NCI-H524 treated with DMSO at 0.1 percent for 48 hours (cell line): ENCODE measurements around the gene ATRX.
"Not testable (repeated sequence)": the region's sequence is repeated elsewhere in the genome, so short reads cannot be mapped to it uniquely, and the experiment has no call there.

Experiments
- DNase-seq: peaks from one replicate; lab custom pipeline; 2025; lab: John Stamatoyannopoulos, UW

Gene ATRX

DNA sequence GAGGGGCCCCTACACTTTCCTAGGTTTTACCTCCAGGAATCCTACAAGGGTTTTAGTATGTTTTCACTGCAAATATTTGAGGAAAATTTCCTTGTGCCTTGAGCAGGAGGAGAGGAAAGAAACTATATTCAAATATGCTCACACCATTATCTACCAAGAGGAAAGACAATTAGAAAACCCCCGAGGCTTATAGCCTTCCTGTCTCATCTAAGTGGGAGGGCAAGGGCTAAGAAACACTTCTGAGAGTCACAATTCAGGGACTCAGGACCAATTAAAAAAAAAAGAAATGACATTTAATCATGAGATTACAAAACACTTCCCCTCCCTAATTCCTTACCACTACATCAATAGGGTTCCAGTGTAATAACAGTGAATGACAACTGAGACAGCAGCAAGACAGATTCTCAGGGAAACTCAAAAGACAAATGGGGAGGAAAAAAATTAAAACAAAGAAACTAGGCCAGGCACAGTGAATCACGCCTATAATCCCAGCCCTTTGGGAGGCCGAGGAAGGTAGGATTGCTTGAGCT lies 45.6 kb downstream of the ATRX start:
- no peak for DNase-seq

DNA sequence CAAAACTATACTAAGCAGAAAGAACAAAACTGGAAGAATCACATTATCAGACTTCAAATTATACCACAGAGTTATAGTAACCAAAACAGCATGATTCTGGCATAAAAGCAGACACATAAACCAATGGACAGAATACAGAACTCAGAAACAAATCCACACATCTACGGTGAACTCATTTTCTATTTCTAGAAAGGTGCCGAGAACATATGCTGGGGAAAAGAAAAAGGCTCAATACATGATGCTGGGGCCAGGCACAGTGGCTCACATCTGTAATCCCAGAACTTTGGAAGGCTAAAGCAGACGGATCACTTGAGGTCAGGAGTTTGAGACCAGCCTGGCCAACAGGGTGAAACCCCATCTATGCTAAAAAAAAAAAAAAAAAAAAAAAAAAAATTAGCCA lies 52.7 kb downstream of the ATRX start:
- no peak for DNase-seq

DNA sequence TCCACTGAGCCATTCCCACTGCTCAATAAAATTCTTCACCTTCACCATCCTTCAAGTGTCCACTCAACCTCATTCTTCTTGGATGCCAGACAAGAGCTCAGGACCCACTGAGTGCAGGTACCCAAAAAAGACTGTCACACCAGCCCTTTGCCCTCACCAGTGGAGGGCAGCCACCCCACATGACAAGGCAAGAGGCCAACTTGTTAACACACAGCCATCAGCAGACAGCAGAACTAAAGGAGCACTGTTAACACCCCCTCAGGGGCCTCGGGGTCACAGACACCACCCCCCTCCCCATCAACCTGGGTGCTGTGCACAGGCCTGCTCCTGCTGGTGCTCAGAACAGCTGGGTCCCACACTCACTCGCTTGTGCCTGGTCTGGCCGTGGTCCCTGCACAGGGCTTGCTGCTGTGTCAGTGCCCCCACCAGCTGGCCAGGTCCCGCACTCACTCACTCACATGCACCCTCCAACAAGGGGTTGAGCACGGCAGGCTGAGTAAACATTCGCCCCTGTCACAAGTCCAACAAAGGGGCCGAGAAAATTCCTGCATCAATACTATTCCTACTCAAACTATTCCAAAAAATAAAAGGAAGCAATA lies 54.1 kb downstream of the ATRX start:
- no peak for DNase-seq

DNA sequence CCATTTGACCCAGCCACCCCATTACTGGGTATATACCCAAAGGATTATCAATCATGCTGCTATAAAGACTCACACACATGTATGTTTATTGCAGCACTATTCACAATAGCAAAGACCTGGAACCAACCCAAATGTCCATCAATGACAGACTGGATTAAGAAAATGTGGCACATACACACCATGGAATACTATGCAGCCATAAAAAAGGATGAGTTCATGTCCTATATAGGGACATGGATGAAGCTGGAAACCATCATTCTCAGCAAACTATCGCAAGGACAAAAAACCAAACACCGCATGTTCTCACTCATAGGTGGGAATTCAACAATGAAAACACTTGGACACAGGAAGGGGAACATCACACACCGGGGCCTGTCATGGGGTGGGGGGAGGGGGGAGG lies 59.9 kb downstream of the ATRX start:
- DNase-seq = not testable (repeated sequence)

DNA sequence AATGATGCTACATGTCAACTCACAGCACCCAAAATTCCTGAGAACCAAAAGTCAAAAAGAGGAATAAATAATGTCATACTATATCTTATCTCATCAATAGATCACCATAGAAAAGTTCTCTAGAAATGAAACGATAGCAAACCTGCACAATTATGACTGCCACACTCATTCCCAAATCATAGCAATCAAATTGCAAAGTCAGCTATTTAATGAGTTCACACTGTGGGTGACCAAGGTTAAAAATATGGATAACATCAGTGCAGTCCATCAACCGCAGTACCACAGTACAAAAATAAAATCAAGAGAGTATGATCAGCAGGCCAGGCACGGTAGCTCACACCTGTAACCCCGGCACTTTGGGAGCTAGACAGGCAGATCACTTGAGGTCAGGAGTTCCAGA lies 62.3 kb downstream of the ATRX start:
- no peak for DNase-seq

DNA sequence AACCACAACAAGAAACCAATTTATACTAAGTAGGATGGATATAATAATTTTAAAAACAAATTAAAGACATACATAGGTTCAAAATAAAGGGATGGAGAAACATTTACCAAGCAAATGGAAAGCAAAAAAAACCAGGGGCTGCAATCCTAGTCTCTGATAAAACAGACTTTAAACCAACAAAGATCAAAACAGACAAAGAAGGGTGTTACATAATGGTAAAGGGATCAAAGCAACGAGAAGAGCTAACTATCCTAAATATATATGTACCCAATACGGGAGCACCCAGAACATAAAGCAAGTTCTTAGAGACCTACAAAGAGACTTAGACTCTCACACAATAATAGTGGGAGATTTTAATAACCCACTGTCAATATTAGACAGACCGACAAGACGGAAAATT lies 66.6 kb downstream of the ATRX start:
- DNase-seq = no peak

DNA sequence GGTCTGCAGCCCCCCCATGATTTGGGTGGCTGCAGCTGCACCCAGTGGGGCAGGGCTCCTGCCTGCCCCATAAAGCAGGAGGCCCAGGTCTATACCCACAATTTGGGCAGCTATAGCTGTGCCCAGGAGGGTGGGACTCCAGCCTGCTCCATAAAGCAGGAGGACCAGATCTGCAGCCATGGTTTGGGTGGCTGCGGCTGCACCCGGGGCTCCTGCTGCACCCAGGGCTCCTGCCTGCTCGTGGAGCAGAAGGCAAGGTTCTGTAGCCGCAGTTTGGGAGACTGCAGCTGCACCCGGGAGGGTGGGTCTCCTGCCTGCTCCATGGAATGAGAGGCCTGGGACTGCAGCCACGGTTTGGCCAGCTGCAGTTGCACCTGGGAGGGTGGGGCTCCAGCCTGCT lies 81.1 kb downstream of the ATRX start:
- DNase-seq = no peak

DNA sequence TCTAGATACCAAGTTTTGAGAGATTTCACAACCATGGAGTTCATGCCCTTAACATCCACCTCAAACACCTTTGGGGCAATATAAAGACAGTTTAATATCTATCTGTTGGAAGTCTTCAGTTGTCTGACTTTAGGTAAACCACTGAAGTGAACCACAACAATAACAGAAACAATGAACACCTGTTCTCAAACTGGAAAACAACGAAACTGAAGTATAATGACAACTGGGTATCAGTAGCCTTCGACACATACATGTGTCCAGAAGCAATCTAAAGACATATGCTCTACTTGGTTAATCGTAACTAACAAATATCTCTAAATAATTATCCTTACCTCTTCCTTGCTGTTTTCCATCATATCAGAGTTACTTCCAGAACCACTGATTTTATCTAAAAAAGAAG lies 87.8 kb downstream of the ATRX start:
- DNase-seq = no peak

DNA sequence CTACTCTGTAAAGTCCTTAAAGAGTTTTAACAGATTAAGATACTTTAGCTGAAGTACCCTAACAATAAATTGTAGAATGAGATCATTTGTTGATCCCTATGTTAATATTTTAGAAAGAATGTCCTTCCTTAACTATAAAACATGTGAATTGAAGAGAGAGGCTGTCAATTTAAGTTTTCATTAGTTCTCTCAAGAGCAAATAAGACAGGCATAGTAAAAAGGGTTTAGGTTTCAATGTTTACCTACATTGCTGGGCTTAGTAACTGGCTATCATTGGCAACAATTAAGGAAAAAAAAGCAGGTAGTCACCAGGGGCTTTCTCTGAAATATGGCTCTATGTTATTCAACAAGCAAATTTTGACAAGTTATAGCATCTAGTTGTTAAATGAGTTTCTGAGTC lies 91.5 kb downstream of the ATRX start:
- DNase-seq = no peak

DNA sequence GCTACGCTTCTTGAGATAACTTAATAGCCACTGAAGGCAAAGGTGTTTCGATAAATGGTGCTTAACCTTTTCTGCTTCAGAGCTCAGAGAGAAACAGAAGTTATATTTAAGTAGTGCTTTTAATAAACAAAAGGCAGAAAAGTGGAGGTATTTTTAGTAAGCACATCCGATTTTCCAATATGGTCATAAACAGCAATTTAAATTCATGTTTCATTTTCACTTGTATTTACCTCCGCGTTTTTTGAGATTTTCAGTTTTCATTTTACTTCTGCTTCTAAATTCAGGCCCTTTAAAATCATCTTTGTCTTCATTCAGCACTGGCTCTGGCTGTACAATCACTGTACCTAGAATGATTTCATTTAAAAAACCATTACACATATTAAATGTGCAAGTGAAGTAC lies 92.4 kb downstream of the ATRX start:
- DNase-seq = no peak

DNA sequence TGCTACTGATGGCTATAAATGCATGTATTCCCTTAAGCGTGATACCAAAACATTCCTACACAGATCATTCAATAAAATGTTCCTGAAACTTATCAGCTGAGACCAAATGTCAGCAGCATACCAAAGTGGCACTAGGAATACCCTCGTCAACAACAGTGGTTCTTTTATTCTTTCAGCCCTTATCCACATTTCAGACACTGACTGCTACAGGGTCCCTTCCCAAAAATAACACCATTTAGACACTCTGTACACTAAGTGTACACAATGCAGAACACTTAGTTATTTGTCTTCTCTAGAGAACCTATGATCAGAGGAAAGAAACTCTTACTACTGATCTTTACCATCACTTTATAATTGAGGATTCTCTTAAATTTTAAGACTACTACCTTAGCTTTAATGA lies 94.1 kb downstream of the ATRX start:
- no peak for DNase-seq

DNA sequence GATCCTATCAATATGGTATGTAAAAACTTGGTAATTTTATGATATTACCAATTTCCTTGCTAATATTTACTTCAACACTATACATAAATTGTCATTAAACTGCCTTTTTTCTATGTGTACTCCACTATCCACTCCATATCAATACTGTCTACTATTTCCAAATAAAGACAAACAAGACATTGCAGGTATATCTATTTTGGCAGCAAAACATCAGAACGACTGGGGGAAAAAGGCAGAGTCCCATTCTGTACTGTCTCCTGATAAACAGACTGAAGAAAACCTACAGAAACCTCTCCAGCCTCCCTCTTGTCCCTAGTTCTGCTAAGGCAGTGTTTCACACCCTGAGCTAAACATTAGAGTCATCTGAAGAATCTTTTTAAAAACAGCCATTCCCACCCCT lies 96.6 kb downstream of the ATRX start:
- no peak for DNase-seq

DNA sequence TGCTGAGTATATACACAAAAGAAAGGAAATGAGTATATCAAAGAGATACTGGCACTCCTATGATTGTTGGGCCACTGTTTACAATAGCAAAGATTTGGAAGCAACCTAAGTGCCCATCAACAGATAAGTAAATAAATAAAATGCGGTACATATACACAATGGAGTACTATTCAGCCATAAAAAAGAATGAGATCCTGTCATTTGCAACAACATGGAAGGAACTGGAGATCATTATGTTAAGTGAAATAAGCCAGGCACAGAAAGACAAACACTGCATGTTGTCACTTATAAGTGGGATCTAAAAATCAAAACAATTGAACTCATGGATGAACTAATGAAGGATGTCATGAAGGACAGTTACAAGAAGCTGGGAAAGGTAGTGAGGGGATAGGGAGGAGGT lies 100.3 kb downstream of the ATRX start:
- DNase-seq = not testable (repeated sequence)

DNA sequence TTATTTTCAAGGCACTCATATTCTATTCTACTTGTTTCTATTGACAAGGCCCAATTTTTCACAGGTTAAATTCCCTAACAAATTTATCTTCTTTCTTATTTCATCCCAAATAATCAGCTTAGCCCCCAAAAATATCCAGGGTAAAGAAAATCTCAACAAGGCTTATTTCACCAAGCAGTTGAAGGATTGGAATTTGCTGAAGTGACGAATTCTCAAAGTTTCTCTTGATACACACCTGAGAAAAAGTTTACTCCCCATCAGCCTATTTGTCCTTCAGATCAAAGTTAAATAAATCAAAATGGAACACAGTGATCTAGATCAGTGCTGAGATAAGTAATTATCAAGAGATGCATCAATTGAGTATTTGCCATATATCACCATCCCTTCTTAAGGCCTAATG lies 106.9 kb downstream of the ATRX start:
- DNase-seq = no peak

DNA sequence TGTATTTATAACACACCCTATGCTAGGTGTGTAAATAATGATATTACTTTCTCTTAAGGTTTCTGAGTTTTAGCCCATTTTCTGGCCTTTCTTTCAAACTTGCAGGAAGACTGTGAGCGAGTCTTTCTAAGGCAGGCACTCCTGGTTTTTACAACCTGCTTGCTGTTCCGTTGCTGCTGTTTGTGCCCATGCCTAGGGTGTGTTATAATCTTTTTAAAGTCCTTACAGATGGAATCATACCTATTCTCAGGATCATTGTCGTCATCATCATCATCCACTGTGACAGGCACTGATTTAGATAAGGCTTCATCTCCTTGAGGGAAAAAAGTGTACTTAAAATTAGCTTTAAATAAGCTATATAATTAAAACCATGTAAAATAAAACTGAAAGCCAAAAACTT lies 110.0 kb downstream of the ATRX start:
- no peak for DNase-seq

DNA sequence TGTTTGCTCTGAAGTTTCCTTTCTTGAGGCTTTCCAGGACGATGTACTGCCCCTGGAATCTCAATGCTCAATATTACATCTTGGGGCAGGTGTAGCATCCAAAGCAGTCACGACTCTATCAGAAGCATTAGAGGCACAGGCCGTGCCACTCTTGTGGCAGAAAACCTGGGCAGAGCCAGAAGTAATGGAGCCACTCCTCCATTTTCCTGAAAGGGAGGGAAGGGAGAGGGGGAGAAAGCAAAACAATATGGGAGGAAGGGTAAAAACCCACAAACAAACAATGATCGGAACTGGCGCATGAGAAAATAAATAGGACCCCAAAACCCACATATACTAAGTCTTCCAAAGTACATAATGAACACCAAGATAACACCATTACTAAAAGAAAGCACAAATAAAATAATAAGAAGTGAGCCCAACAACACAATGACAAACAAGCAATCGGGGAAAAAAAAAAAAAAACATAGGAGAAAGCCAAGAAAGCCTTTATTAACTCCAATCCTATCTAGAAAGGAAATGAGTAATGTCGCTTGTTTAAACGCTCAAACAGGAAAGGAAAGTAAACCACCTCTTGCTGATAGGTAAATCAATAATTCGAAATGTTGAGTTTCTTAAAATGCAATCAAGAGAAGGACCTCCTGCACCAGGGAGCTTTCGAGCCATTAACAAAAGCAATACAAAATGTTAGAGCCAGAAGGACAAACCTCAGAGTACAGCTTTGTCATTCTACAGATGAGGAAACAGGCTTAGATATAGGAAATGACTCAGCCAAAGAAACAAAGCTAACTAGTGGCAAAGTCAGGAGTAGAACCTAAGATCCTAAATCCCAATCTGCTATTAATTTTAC lies 117.4 kb downstream of the ATRX start:
- no peak for DNase-seq

DNA sequence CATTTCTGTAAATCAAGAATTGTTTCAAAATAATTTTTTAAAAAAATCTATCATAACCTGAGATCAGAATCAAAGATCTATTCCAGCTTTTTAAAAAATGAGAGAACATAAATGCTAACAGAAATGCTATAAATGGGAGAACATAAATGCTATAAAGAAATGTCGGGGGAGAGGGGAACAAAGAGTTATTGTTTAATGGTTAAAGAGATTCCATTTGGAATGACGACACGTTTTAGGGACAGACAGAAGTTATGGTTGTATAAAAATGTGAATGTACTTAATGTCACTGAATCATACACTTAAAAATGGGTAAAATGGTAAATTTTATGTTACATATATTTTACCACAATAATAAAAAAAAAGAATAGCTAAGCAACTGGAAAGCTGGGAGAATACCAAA lies 127.1 kb downstream of the ATRX start:
- no peak for DNase-seq

DNA sequence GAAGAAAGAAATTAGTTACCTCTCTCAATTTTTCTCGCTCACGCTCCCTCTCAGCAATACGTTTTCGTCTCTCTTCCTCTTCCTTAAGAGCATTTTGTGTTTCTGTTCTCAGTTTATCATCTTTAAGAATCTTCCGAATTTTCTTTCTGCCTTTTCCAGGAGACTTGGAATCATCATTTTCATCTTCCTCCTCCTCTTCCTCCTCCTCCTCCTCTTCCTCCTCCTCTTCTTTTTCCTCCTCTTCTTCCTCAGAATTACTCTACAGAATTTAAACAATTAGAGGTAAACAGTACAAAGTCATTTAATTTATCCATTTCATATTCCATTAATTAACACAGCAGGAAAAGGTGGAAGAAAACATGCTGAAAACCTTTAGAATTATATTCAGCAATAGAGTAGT lies 133.9 kb downstream of the ATRX start:
- DNase-seq = no peak

DNA sequence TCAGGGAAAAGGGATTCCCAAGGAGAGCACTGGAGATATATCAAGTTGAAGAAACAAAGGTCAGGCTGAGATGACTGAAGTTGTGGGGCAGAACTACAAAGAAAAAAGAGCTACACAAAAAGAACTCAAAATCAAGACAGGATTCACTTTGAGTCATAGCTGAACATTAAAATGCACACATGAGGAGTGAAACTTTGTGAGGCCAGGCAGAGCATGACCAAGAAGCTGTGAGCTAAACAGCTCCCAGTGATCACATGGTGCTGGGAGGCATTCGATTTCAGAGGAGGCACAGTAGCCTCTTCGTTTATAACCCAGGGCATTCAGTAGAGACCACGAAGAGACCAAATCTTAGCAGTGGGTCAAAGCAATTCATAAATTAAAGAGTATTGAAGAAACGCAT lies 145.3 kb downstream of the ATRX start:
- no peak for DNase-seq

DNA sequence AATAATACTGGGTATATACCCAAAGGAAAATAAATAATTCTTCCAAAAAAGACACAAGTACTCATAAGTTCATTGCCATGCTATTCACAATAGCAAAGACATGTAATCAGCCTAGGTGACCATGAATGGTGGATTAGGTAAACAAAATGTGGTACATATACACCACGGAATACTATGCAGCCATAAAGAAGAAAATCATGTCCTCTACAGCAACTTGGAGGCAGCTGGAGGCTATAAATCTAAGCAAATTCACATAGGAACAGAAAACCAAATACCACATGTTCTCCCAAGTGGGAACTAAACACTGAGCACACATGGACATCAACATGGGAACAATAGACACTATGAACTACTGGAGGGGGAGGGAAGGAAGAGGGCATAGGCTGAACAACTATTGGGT lies 146.2 kb downstream of the ATRX start:
- no peak for DNase-seq

DNA sequence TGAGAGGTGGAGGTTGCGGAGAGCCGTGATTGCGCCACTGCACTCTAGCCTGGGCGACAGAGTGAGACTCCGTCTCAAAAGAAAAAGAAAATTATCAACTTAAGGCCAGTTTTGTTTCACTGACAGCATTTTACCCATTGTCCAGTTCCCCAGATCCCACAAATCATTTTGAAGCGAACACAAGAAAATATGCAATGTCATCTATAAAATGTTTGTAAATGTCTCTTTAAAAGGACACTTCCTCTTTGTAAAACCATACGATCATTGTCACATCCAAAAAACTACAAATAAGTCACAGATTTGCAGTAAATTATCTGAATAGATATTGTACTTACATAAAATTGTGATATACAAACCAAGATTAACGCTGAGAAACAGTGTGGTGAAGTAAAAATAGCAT lies 147.6 kb downstream of the ATRX start:
- no peak for DNase-seq

DNA sequence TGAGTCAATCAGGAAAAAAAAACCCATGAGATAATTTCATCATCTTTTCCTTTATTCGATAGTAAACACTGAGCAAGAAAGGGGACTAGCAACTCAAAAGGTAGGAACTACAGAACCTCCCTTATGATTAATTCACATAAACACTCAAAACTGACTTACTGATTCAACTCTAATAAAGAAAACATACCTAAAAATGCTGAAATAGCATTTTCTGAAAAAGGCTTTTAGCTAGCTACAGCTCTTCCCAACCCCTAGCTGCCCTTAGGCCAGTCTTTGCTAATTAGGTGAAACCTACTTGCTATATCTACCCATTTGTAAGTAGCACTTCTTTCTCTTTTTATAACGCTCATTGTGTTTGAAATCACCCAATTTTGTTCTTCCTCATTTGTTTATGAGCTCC lies 150.6 kb downstream of the ATRX start:
- no peak for DNase-seq

DNA sequence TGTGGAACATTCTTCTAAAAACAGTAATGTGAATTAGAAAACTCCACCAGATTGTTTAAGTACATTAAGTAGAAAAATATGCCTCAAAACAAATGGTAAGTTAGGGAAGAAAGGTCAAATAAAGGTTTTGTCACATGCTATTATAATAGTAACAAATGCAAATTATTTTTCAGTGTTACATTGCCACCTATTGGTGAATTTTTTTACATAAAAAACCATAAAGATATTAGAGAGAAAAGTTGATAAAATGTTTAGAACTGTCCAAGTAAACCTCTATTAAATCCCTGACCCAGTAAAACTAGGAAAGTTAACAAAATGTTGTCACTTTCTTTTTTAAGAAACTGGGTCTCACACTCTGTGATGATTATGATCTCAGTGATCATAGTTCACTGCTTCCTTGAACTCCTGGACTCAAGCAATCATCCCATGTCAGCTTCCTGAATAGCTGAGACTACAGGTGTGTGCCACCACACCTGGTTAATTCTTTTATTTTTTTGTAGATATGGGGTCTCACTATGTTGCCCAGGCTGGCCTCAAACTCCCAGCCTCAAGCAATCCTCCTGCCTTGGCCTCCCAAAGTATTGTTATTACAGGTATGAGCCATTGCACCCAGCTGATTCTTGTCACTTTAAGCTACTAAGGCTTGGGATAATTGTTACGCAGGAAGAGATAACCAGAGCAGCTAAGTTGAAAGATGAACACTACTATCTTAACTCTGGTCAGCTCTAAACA lies 157.6 kb downstream of the ATRX start:
- no peak for DNase-seq
